H9 (cell line): ENCODE results near the gene TIPARP. TPM values are rescaled to one million over a fixed set of nuclear protein-coding genes. Genes with fewer than 3 reads are reported as not detected.

Source experiments
- DNase-seq: peaks from one replicate; pipeline ENCODE4 v3.0.0-alpha.2; 2017
- H2AFZ ChIP-seq: one replicate; pipeline ENCODE4 v1.6.1; 2013; ENCODE audit warnings: mild to moderate bottlenecking, low read length, control low read depth, moderate library complexity
- H2AK5ac ChIP-seq: 2 replicates; pipeline ENCODE4 v1.6.1; 2013; ENCODE audit warnings: low read length, control low read depth, mixed read lengths; ENCODE audit not compliant: insufficient read length
- H2BK120ac ChIP-seq: one replicate; pipeline ENCODE4 v1.6.1; 2013; ENCODE audit warnings: low read depth, mild to moderate bottlenecking, low read length, control low read depth, inconsistent platforms; ENCODE audit not compliant: poor library complexity, severe bottlenecking
- H2BK12ac ChIP-seq: 2 replicates; pipeline ENCODE4 v1.6.1; 2013; ENCODE audit warnings: low read length, control low read depth, mixed read lengths, low read depth; ENCODE audit not compliant: insufficient read length
- H2BK15ac ChIP-seq: 2 replicates; pipeline ENCODE4 v1.6.1; 2013; ENCODE audit warnings: low read depth, low read length, control low read depth
- H2BK20ac ChIP-seq: one replicate; pipeline ENCODE4 v1.6.1; 2013; ENCODE audit warnings: low read depth, mild to moderate bottlenecking, low read length, control low read depth, inconsistent platforms; ENCODE audit not compliant: poor library complexity, severe bottlenecking
- H2BK5ac ChIP-seq: 2 replicates; pipeline ENCODE4 v1.6.1; 2013; ENCODE audit warnings: low read length, control low read depth, mixed read lengths; ENCODE audit not compliant: insufficient read length
- H3K14ac ChIP-seq: 2 replicates; pipeline ENCODE4 v1.6.1; 2013; ENCODE audit warnings: low read length, control low read depth; ENCODE audit not compliant: insufficient read depth
- H3K18ac ChIP-seq: 2 replicates; pipeline ENCODE4 v1.6.1; 2013; ENCODE audit warnings: low read depth, mild to moderate bottlenecking, mixed read lengths, low read length, control low read depth; ENCODE audit not compliant: insufficient read length
- H3K23ac ChIP-seq: 2 replicates; pipeline ENCODE4 v1.6.1; 2013; ENCODE audit warnings: low read length, control low read depth, mixed read lengths, low read depth; ENCODE audit not compliant: insufficient read length
- H3K23me2 ChIP-seq: 2 replicates; pipeline ENCODE4 v1.6.1; 2013; ENCODE audit warnings: low read depth, mild to moderate bottlenecking, mixed read lengths, low read length, control low read depth; ENCODE audit not compliant: insufficient read length, poor library complexity, severe bottlenecking
- H3K27ac ChIP-seq: 2 replicates; pipeline ENCODE4 v1.5.1; 2013; ENCODE audit warnings: low read length, control low read depth, mixed read lengths, low read depth; ENCODE audit not compliant: insufficient read length
- H3K27me3 ChIP-seq: 2 replicates; pipeline ENCODE4 v1.6.1; 2013; ENCODE audit warnings: low read length, control low read depth, inconsistent platforms; ENCODE audit not compliant: insufficient read depth
- H3K4ac ChIP-seq: 2 replicates; pipeline ENCODE4 v1.6.1; 2013; ENCODE audit warnings: low read depth, mild to moderate bottlenecking, control low read depth, inconsistent platforms, low read length, moderate library complexity
- H3K4me1 ChIP-seq: 2 replicates; pipeline ENCODE4 v1.6.1; 2013; ENCODE audit warnings: low read length, control low read depth, inconsistent platforms; ENCODE audit not compliant: insufficient read depth
- H3K4me2 ChIP-seq: 2 replicates; pipeline ENCODE4 v1.6.1; 2013; ENCODE audit warnings: low read length, control low read depth, mixed read lengths; ENCODE audit not compliant: insufficient read length, insufficient read depth
- H3K56ac ChIP-seq: 2 replicates; pipeline ENCODE4 v1.6.1; 2013; ENCODE audit warnings: low read depth, mild to moderate bottlenecking, mixed read lengths, low read length, control low read depth; ENCODE audit not compliant: insufficient read length
- H3K79me1 ChIP-seq: 2 replicates; pipeline ENCODE4 v1.6.1; 2013; ENCODE audit warnings: low read depth, mild to moderate bottlenecking, moderate library complexity, low read length, control low read depth, inconsistent platforms; ENCODE audit not compliant: insufficient read depth, poor library complexity, severe bottlenecking
- H3K79me2 ChIP-seq: 2 replicates; pipeline ENCODE4 v1.6.1; 2013; ENCODE audit warnings: low read length, control low read depth, inconsistent platforms; ENCODE audit not compliant: insufficient read depth
- H3K9ac ChIP-seq: 2 replicates; pipeline ENCODE4 v1.6.1; 2013; ENCODE audit warnings: low read length, control low read depth, mixed read lengths; ENCODE audit not compliant: insufficient read length; ENCODE audit errors: extremely low read depth
- H3K9me3 ChIP-seq: one replicate; pipeline ENCODE4 v1.6.1; 2013; ENCODE audit warnings: low read depth, low read length, inconsistent platforms; ENCODE audit not compliant: control insufficient read depth
- H3T11ph ChIP-seq: one replicate; pipeline ENCODE4 v1.6.1; 2013; ENCODE audit warnings: mild to moderate bottlenecking, low read length, control low read depth, inconsistent platforms
- H4K20me1 ChIP-seq: one replicate; pipeline ENCODE4 v1.6.1; 2013; ENCODE audit not compliant: control insufficient read depth, insufficient read length, insufficient read depth
- H4K5ac ChIP-seq: 2 replicates; pipeline ENCODE4 v1.6.1; 2013; ENCODE audit warnings: low read depth, mild to moderate bottlenecking, mixed read lengths, low read length, control low read depth; ENCODE audit not compliant: insufficient read length
- H4K8ac ChIP-seq: replicated peaks from 2 replicates; pipeline ENCODE4 v1.6.1; 2013; ENCODE audit warnings: low read length, control low read depth, mixed read lengths, low read depth; ENCODE audit not compliant: insufficient read length
- H4K91ac ChIP-seq: 2 replicates; pipeline ENCODE4 v1.6.1; 2013; ENCODE audit warnings: low read depth, mild to moderate bottlenecking, moderate library complexity, mixed read lengths, low read length, control low read depth; ENCODE audit not compliant: insufficient read length
- H3K27ac Mint-ChIP-seq, 3 experiments: 2 replicates in 2 of 3; 3 replicates in 1 of 3; pipeline ENCODE4 v1.8.0; 2020 to 2021; ENCODE audit warnings: mixed read lengths in 3 of 3, mild to moderate bottlenecking in 1 of 3, moderate library complexity in 1 of 3
- H3K27me3 Mint-ChIP-seq: 2 replicates; pipeline ENCODE4 v1.8.0; 2021; ENCODE audit warnings: low read depth, mild to moderate bottlenecking, moderate library complexity, mixed read lengths
- H3K36me3 Mint-ChIP-seq, 3 experiments: 2 replicates in 2 of 3; 3 replicates in 1 of 3; pipeline ENCODE4 v1.8.0; 2020 to 2021; ENCODE audit warnings: low read depth in 3 of 3, mixed read lengths in 3 of 3; ENCODE audit not compliant: insufficient read depth in 1 of 3
- H3K4me1 Mint-ChIP-seq, 2 experiments: 2 replicates each; pipeline ENCODE4 v1.8.0; 2020; ENCODE audit warnings: mixed read lengths in 2 of 2
- H3K4me3 Mint-ChIP-seq, 2 experiments: 2 replicates in 1 of 2; 3 replicates in 1 of 2; pipeline ENCODE4 v1.8.0; 2020 to 2021; ENCODE audit warnings: mild to moderate bottlenecking in 2 of 2, mixed read lengths in 2 of 2, moderate library complexity in 1 of 2
- H3K9me3 Mint-ChIP-seq, 2 experiments: 2 replicates in 1 of 2; 3 replicates in 1 of 2; pipeline ENCODE4 v1.8.0; 2020; ENCODE audit warnings: mild to moderate bottlenecking in 2 of 2, mixed read lengths in 2 of 2, moderate library complexity in 1 of 2
- WGBS: extraction: QIAGEN DNeasy Blood & Tissue Kit; methylation state at CpG from one replicate; pipeline ENCODE4 v1.1.7; 2013; ENCODE audit warnings: missing lambda C conversion rate, low lambda C conversion rate, mixed read lengths; ENCODE audit not compliant: insufficient read length; ENCODE audit errors: extremely low coverage; 5-methylcytosine and 5-hydroxymethylcytosine counted together
- total RNA-seq: library from RNA; stranded (reverse); gene quantifications from 2 replicates; pipeline ENCODE4 v1.2.1, GENCODE V29; 2021
- TF ChIP-seq, protein P1 (sequence below): fragments of 200-600 bp; sonication (generic); conservative IDR thresholded peaks from 3 replicates; pipeline ENCODE4 v1.8.0; 2021; ENCODE audit warnings: antibody characterized with exemption, mild to moderate bottlenecking

TIPARP gene
- total RNA-seq, 1 experiment from 2014 or later = 5.9 TPM

DNA sequence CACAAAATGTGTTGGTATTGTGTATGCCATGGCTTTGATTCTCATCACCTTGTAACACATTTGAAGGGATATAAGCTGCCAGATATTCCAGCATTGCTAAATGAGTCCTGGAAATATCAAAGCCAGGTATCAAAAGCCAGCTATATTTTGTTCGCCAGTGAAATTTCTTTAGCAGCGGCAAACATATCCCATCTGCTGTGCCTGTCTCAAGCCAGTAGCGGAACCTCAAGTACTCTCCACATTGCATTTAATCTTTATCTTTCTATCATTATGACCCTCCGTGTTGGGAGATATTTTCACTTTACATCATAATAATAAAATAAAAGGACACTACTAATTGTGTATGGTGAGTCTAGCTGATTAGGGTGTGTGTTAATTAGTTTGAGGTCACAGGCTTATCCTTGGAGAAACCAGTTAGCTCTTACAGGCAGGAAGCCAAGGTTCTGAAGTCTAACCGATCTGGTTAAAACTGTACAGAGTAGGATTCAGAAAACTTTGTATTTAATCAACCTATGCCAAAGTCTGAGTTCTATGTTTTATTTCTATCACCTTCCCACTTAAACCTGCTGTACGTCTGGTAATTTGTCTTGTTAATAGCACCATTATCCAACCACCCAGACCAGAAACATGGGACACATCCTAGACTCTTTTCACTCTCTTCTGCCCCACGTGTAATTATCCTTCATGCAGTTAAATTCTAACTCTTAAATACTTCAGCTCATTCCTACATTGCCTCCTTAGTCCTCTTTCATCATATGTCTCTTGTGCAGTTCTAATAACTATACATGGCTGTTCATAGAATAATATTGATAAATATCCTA lies 14.5 kb downstream of the TIPARP start:
- Histone ChIP-seq H2BK5ac (no peak overlapping the region), H3T11ph (no peak overlapping the region), H2AK5ac (no peak overlapping the region), H3K14ac (no peak overlapping the region), H2BK15ac (no peak overlapping the region), H3K9me3 (no peaks in the 10 kb centered on the region), H4K20me1 (no peaks in the 10 kb centered on the region), H3K4ac (no peak overlapping the region), H3K56ac (no peak overlapping the region), H3K27ac (no peak overlapping the region), H2BK20ac (no peak overlapping the region), H3K4me1 (no peaks in the 10 kb centered on the region), H4K8ac (no peak overlapping the region), H3K27me3 (no peaks in the 10 kb centered on the region), H3K23me2 (no peaks in the 10 kb centered on the region), H2BK12ac (no peak overlapping the region), H3K18ac (no peak overlapping the region), H2AFZ (no peak overlapping the region), H4K5ac (no peak overlapping the region), H2BK120ac (no peak overlapping the region), H3K23ac (no peak overlapping the region), H3K4me2 (no peak overlapping the region), H4K91ac (no peak overlapping the region), H3K9ac (no peak overlapping the region), H3K79me1 (no peaks in the 10 kb centered on the region), H3K79me2 (no peaks in the 10 kb centered on the region; the same call in 1 of the 2 replicates)
- Mint-ChIP-seq H3K4me1 (peaks cover 4 to 28% of the 10 kb centered on the region in 2 experiments), H3K9me3 (no peaks in the 10 kb centered on the region), H3K36me3 (peaks cover 0 to 9% (median 0%) of the 10 kb centered on the region in 3 experiments; a peak in 1 of 7 replicates), H3K4me3 (no peak overlapping the region), H3K27ac (no peak overlapping the region), H3K27me3 (no peaks in the 10 kb centered on the region)
- DNase-seq = no peak
- TF ChIP-seq, protein P1, sequence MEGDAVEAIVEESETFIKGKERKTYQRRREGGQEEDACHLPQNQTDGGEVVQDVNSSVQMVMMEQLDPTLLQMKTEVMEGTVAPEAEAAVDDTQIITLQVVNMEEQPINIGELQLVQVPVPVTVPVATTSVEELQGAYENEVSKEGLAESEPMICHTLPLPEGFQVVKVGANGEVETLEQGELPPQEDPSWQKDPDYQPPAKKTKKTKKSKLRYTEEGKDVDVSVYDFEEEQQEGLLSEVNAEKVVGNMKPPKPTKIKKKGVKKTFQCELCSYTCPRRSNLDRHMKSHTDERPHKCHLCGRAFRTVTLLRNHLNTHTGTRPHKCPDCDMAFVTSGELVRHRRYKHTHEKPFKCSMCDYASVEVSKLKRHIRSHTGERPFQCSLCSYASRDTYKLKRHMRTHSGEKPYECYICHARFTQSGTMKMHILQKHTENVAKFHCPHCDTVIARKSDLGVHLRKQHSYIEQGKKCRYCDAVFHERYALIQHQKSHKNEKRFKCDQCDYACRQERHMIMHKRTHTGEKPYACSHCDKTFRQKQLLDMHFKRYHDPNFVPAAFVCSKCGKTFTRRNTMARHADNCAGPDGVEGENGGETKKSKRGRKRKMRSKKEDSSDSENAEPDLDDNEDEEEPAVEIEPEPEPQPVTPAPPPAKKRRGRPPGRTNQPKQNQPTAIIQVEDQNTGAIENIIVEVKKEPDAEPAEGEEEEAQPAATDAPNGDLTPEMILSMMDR = no peak
- no CpG with 5 or more reads among the region's 7 CpGs for WGBS
